Fibroblast of peridontal ligament (primary cell): ENCODE measurements around the gene TSEN54.
"Not testable (repeated sequence)": the region's sequence is repeated elsewhere in the genome, so short reads cannot be mapped to it uniquely, and the experiment has no call there.

Experiments used
- DNase-seq: peaks from one replicate; pipeline ENCODE4 v3.0.0-alpha.2; 2010; ENCODE audit errors: extremely low read depth

The TSEN54 gene

GRCh38 chr17:75516255-75516618 lies at the start of gene TSEN54:
TSS of gene TSEN54 (plus strand) at chr17:75516528. CDS start at chr17:75516561, 33 bp downstream.
- DNase-seq, result peak; percentile 74

GRCh38 chr17:75468291-75468754 lies 48.0 kb upstream of the TSEN54 start:
- DNase-seq, result no peak

- DNase-seq, result no peak
Measured at GRCh38 chr17:75468779-75469373, 47.5 kb upstream of the TSEN54 start.

GRCh38 chr17:75471207-75471606 lies 45.1 kb upstream of the TSEN54 start:
- no peak for DNase-seq

GRCh38 chr17:75472119-75472518 lies 44.2 kb upstream of the TSEN54 start:
- DNase-seq, result no peak

- DNase-seq, result no peak
Measured at GRCh38 chr17:75473246-75473645, 43.1 kb upstream of the TSEN54 start.

- no peak for DNase-seq
Measured at GRCh38 chr17:75474736-75475135, 41.6 kb upstream of the TSEN54 start.

GRCh38 chr17:75475144-75475835 lies 41.0 kb upstream of the TSEN54 start:
- DNase-seq, result no peak

GRCh38 chr17:75475851-75476250 lies 40.5 kb upstream of the TSEN54 start:
- no peak for DNase-seq

- peak; percentile 38 for DNase-seq
Measured at GRCh38 chr17:75476271-75476671, 40.1 kb upstream of the TSEN54 start.

GRCh38 chr17:75476752-75477489 lies 39.4 kb upstream of the TSEN54 start:
- no peak for DNase-seq

GRCh38 chr17:75477490-75477862 lies 38.9 kb upstream of the TSEN54 start:
- DNase-seq, result not testable (repeated sequence)

- no peak for DNase-seq
Measured at GRCh38 chr17:75478508-75478907, 37.8 kb upstream of the TSEN54 start.

- no peak for DNase-seq
Measured at GRCh38 chr17:75480281-75480680, 36.0 kb upstream of the TSEN54 start.

- no peak for DNase-seq
Measured at GRCh38 chr17:75481194-75482068, 34.9 kb upstream of the TSEN54 start.

GRCh38 chr17:75482098-75482942 lies 34.0 kb upstream of the TSEN54 start:
- DNase-seq, result no peak

GRCh38 chr17:75485688-75486087 lies 30.6 kb upstream of the TSEN54 start:
- DNase-seq, result no peak

- no peak for DNase-seq
Measured at GRCh38 chr17:75486151-75486550, 30.2 kb upstream of the TSEN54 start.

GRCh38 chr17:75486951-75487350 lies 29.4 kb upstream of the TSEN54 start:
- no peak for DNase-seq

- DNase-seq, result no peak
Measured at GRCh38 chr17:75487351-75488070, 28.8 kb upstream of the TSEN54 start.
